Activated CD8-positive, alpha-beta memory T cell treated with anti-CD3 and anti-CD28 coated beads for 1 hour (primary cell): ENCODE measurements around the gene PSRC1.
A peak's percentile ranks its signal among the peaks of the same experiment; 100 is the strongest.
"Not testable (repeated sequence)": the region's sequence is repeated elsewhere in the genome, so short reads cannot be mapped to it uniquely, and the experiment has no call there.

Source experiments
- DNase-seq, 2 donors: peaks; one replicate each; pipeline ENCODE4 v3.0.0-alpha.2; 2020; ENCODE audit warnings: low read depth in 1 of 2; ENCODE audit errors: extremely low read depth in 1 of 2

The PSRC1 gene

DNA sequence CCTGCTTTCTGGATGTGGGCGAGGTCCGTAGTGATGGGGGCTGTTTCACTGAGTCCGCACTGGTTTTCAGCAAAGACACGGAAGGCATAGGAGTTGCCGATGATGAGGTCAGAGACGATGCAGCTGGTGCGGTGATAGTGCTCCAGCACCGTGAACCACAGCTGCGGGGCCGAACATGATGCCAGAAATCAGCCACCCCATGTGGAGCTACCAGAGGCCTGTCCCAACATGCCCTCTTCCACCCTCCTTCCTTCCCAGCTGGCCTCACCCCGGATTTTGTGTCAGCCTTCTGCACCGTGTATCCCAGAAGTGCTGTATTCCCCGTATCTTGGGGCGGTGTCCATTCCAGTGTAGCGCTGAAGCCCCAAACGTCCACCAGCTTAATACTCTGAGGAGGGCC, 13.8 kb upstream of the PSRC1 start:
- DNase-seq: no peak

DNA sequence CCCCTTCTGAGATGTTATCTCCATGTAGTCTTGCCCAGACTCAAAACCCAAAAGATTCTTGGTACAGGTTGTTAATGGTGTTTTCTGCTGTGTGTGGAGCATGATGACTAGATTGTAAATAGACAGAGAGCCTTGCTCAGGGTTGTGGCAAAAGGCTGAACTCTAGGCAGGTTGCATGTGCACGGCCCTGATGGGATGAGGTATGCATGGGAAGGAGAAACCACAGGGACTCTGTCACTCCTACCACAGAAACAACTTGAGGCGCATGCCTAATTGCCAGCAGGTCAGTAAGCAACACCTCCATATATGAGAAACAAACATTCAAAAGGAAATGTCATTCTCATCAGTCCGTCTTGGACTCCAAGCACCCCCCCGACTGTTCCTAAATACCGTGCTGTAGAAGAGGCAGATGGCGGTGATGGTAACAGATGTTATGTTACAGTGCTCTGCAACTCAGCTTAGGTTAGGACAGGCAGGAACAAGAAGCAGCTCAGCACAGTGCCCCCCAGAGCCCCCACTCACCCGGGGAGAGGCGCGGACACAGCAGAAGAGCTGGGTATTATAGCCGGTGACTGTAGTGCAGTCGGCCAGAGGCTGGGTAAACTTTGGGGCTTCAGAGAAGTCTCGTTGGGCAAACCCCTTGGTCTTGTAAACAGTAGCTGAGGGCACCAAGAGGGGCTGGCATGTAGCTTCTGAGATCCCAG, 12.9 kb upstream of the PSRC1 start:
- DNase-seq: no peak

DNA sequence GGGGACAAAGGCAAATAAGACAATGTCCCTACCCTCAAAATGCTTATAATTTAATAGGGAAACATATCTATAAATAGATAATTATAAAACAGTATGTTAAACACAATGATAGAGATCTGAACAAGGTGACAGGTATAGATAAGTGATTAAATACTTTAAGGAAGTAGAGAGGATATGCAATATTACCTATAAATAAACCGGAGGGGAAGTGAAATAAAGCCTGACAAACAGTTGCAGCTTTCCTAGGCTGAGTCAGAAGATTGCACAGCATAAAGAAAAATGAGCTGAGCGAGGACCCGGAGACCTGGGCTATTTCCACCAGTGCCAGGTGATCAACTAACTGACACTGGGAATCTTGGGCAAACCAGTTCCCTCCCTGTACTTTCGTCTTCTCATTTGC, 11.5 kb upstream of the PSRC1 start:
- DNase-seq: no peak

DNA sequence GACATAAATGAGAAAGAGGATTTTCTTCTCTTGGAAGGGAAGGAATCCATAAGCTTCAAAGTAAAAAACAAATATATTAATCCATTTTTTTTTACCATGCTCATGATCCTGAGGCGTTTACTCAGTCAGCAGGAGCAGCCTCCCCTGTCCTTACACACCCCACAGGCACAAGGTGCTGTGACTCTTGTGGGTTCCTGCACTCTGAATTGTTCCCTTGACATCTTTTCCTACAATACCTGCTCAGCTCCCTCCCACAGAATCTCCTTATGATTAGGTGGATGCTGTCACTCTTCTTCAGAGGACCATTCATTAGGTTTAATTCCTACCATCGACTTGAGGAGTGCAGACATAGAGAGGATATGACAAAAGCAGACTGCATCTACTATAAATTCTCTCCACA, 10.1 kb upstream of the PSRC1 start:
- no peak for DNase-seq

DNA sequence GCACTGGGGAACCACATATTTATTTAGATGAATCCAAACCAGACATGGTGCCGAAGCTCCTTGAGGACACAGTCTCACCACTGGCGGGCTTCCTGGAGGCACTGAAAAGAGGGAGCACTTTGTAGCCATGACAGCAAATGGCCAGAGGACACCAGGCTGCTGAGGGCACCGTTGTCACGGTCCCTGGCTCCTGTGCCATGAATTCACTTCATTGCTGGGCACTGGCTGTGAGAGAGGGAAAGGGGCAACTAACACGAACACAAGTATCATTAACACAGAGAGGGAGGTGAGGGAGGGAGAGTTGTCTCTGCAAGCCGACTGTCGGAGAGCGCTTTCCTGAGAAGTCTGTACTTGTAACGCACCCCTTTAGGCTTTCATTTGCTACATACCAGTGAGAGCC, 9.4 kb upstream of the PSRC1 start:
- no peak for DNase-seq

DNA sequence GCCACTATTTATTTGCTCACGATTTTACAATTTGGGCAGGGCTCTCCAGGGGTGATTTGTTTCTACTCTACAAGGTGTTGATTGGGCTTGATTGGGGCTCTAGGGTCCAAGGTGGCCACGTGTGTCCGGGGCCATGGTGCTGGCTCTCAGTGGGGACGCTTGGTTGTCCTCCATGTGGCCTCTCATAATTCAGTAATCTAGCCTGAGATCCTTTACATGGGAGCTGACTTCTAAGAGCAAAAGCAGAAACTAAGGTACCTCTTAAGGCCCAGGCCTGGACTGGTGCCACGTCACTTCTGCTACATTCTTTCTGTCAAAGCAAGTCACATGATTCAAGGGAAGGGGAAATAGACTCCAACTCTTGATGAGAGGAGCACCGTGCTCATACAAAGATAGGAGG, 8.1 kb upstream of the PSRC1 start:
- DNase-seq: no peak

DNA sequence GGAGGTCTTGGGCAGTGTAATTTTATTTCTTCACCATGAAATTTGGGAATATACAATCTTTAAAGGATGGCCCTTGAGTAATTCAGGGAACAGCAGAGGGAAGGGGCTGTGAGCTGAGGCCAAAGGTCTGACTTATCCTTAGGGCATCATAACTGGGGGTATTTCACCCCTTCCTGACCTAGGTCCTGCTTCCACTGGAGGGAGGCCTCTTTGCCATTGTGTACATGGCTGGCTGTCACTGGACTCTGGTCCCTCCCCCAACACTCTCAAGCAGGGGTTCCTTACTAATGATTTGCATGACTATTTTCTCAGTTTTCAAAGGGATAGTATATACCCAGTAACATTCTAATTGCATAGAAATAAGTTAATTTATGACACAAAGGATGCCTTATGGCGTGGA, 7.2 kb upstream of the PSRC1 start:
- DNase-seq: no peak

DNA sequence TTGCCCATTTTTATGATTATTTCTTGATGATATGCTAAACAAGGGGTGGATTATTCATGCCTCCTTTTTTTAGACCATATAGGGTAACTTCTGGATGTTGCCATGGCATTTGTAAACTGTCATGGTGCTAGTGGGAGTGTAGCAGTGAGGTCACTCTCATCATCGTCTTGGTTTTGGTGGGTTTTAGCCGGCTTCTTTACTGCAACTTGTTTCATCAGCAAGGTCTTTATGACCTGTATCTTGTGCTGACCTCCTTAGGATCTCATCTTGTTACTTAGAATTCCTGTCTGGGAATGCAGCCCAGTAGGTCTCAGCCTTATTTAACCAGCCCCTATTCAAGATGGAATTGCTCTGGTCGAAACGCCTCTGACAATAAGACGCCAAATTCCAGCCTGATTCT, 3.8 kb upstream of the PSRC1 start:
- DNase-seq: not testable (repeated sequence)

DNA sequence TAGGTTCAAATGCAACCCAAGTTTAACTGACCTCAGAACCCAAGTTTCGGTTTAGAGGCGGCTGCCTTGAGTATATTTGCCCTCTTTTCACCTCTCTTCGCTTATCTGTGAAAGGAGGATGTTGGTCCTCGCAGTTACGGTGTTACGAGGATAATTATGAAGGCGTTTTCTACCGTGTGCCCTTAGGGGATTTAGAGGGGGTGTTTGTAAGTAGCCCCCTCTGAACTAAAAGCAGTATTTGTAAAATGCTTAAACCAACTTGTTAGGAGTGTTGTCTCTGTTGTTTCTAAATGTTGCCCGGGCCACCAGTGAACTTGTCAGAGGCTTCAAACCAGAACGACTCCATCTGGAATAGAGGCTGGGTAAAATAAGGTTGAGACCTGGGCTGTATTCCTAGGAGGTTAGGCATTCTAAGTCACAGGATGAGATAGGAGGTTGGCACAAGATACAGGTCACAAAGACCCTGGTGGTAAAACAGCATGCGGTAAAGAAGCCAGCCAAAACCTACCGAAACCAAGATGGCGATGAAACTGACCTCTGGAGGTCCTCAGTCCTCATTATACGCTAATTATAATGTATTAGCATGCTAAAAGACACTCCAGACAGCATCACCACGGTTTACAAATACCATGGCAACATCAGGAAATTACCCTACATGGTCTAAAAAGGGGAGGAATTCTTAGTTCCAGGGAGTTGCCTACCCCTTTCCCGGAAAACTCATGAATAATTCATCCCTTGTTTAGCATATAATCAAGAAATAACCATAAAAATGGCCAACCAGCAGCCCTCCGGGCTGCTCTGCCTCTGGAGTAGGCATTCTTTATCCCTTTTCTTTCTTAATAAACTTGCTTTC, 1.0 kb upstream of the PSRC1 start:
- DNase-seq: no peak

DNA sequence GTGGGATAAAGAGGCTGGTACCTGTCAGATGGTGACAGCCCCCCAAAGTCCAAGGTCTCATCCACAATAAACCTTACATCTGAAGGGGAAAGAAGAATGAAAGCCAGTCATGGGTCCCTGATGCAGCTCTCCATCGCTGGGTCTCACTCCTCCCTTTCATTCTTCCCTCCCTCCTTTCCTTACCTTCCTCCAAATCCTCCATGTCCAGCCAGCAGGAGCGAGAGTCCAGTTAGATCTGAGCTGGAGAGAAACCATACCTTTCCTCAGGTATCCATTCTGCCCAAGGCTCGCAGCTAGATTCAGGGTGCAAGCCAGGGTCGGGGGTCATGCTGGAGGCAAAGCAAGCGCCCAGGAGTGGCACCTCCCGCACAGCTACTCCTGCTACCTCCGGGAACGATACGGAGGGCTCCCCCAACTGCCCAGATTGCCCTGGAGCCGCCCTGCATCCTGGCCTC, 421 bp downstream of the PSRC1 start:
- no peak for DNase-seq

DNA sequence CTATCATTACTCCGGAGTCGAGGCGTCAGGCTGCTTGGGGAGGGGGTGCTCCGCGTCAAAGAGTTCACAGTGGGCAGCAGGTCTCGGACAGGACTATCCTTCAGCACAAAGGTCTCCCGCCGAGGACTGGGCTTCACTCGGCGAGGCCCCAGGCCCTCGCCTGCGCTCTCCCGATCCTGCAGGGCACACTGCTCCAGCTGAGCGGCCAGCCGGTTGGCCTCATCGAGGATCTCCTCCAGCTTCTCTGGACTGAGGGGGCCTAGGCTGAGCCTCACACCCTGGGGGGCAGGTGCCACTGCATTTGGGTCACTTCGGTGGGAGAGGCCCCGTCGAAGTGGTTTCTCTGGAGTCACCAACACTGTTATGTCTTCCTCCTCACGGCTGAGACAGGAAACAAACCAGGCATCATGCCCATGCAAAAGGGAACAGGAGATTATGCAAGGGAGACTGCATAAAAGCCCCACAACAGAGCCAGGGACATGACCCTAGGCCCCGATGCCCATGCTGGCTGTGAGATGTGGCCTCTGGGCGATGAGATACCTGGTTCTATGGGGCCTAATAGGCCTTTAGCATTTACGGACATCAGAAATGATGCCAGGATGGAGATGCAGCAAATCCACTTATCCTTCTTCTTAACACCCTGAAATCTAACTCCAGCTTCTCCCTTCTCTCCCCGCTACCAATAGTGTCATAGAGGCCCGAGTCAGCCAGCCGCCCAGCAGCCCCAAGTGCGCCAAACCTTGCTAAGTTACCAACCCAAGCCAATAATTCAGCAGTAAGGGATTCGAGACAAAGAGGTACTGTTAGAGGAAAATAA, 1.1 kb downstream of the PSRC1 start:
- DNase-seq: no peak

DNA sequence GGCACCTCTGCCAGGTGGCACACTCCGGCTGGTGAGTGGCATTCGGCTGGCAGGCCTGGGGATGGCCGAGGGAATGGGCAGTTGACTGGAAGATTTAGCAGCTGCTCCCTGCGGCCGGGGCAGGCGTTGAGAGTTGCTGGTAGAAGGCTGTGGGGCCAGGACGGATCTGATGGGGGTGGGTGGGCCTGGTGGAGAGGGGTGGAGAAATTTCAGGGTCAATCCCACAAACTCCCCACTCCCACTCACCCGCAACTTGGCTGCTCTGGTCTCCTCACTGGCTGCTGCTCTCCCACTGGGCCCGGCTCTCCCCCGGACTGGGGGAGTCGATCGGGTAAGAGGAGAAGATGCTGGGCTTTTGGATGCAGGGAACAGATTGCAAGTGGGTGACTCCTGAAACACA, 2.1 kb downstream of the PSRC1 start:
- no peak for DNase-seq

DNA sequence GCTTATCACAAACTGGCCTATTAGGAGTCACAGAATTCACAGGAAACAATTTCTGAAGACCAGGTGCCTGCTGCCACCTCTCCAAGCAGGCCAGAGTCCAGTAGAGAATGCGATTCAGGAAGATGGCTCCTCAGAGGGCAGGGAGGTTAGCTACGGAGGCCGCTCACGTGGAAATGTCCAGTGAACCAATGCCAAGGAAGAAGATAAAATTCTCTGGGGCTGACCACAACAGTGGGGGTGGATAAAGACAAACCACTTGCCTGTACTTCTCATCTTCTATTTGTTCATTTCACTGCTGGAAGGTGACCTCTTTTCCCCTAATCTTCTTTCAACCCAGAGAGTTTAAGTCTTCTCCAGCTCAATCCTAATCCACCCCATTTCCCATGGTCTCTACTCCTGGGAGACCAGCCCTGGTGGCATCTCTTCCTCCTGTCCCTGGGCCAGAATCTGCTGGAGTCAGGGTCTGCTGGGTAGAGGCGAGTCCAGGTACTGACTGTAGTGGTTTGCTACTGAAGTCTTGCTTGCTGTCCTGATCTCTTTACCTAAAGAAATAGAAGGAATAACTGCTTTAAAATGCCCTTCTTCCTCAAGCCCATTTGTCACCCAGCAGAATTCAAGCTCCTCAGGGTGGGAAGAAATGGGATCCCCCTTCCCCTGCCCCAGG, 3.2 kb downstream of the PSRC1 start:
- DNase-seq: no peak

DNA sequence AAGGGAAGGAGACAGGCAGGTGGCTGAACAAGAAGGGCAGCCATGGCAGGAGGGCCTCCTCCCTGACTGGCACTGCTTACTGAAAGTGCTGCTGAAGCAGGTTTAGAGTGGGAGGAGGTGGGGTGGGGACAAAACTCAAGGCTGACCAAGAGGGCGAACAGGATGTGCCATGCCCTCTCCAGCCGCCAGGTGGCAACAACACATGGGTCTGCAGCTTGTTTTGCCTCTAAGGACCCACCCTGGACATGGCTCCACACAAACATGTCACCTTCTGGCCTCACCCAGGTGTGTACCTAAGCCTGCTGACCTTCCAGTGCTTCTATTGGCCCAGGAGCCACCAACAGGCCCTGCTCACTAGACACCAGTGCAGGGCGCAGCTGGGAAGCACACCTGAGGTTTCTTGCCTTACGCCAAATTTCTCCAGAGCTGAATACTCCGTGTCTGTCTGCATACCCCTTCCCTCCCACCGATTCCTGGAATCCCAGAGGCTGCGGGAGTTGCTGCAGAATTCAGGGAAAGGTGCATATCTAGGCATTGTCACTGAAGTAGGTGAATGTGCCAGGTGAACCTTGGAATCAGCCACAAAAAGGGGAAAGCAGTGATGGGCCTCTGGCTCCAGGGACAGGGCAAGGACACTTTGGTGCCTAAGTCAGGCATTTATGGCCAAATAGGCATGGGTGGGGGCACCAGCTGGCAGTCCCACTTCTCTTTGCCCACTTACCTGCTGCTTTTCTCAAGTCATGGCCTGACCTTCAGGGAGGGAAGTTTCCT, 5.3 kb downstream of the PSRC1 start:
- DNase-seq: peak; percentile 16 to 49

DNA sequence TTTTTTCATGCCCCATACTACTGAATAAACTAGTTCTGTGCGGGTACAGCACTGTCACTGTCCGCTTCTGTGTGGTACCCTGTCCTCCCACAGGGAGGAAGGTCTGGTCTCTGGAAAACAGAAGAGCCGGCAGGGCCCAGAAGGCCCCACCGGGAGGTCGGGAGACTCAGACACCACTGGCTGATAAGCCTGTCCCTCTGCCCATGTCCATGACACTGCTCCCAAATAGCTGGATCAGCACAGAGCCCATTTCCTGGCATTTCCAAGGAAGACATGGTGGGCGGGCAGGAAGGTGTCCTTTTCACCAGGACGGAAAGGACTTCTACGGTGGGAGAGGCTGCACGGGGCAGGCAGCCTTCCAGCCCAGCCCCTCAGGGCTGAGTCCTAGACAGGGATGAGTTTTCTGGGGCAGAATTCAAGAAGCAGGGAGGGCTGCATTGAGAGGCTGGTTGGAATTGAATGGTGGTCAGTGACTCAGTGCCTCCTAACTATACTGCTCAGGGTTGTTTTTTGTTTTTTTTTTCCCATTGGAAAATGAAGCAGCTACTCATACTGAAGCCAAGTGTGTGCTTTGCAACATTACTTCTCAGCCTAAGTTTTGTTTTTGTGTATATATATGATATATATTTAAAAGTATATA, 7.1 kb downstream of the PSRC1 start:
- no peak for DNase-seq

DNA sequence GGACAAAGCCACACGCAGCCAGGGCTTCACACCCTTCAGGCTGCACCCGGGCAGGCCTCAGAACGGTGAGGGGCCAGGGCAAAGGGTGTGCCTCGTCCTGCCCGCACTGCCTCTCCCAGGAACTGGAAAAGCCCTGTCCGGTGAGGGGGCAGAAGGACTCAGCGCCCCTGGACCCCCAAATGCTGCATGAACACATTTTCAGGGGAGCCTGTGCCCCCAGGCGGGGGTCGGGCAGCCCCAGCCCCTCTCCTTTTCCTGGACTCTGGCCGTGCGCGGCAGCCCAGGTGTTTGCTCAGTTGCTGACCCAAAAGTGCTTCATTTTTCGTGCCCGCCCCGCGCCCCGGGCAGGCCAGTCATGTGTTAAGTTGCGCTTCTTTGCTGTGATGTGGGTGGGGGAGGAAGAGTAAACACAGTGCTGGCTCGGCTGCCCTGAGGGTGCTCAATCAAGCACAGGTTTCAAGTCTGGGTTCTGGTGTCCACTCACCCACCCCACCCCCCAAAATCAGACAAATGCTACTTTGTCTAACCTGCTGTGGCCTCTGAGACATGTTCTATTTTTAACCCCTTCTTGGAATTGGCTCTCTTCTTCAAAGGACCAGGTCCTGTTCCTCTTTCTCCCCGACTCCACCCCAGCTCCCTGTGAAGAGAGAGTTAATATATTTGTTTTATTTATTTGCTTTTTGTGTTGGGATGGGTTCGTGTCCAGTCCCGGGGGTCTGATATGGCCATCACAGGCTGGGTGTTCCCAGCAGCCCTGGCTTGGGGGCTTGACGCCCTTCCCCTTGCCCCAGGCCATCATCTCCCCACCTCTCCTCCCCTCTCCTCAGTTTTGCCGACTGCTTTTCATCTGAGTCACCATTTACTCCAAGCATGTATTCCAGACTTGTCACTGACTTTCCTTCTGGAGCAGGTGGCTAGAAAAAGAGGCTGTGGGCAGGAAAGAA, 8.1 kb downstream of the PSRC1 start:
- DNase-seq: no peak

DNA sequence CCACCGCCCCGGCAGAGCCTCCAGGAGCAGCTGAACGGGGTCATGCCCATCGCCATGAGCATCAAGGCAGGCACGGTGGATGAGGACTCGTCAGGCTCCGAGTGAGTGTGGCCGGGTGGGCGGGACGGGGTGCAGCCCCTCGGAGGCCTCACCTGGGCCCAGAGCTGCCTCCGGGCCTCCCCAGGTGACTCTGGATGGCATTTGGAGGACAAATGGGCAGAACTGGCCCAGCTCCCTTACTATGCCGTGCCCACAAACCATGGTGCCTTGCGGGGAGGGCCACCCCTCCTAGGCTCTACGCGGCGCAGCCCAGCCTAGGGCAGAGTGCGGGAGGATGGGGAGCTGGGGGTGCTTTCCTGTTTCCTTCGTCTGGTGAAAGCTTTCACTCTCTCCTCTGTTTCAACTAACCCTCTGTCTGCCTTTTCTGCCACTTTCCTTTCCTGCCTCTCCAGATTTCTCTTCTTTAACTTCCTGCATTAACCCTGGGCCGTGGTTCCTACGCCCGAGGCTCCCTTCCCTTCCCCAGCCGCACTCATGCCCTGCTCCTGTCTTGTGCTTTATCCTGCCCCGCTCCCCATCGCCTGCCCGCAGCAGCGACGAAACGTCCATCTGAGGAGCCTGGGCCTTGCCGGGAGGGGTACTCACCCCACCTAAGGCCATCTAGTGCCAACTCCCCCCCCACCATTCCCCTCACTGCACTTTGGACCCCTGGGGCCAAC, 9.2 kb downstream of the PSRC1 start:
- no peak for DNase-seq
